GM18499 (cell line): ENCODE data around the gene NR2E1.

Source experiments
- ATAC-seq: cut with Tn5 transposase; IDR thresholded peaks from one replicate; pipeline ENCODE4 v1.9.1; 2021; ENCODE audit warnings: moderate number of reproducible peaks; ENCODE audit not compliant: insufficient read depth, unreplicated experiment

Gene NR2E1

GRCh38 chr6:108152446-108152845 is 13.4 kb upstream of the NR2E1 start:
- ATAC-seq: no peak

DNA sequence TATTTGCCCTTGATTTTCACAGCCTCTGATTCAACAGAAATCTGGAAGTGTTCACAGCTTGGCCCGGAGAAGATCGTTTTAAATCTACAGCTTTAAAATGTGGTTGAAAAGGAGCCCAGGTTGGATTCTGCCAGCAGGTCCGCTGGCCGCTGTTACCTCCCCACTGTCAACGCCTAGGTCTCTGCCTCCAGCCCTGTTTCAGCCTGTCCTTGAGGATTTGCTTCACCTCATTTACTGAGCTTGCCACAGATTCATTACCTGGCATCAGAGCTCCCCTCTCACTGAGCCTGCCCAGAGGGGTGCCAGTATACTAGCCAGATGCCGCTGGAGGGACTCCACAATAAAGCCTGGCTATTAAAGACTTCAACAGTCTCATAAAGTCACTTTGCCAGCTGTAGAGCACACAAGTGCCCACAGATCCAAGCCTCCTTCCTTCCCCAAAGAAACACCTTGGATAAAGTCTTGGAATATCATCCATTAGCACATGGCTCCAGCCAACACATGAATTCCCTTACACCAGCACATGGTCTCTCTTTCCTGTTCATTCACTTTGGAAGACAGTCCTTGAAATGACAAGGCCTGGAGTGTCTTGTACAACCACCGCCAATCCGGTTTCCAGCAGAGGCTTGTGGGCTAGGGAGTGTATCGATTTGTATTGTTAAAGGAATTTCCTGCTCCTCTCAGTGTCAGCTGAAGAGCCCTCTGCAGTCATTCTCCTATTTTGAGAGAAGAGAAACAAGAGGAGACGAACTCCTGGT is 9.5 kb upstream of the NR2E1 start:
- ATAC-seq: no peak

DNA sequence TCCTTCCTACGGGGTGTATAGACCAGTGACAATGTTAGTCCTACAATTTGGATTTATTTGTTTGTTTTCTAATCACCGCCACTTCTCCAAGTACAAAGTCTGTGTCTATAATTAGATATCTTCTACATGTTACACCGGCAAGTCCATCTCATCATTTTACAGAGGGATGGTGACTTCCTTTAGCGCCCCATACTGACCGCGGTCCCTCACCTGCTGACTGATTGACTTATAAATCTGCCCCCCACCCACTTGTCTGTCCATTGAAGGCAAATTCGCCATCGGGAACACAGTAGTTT is 8.9 kb upstream of the NR2E1 start:
- no peak for ATAC-seq

GRCh38 chr6:108157234-108157980 is 8.4 kb upstream of the NR2E1 start:
- ATAC-seq: no peak

DNA sequence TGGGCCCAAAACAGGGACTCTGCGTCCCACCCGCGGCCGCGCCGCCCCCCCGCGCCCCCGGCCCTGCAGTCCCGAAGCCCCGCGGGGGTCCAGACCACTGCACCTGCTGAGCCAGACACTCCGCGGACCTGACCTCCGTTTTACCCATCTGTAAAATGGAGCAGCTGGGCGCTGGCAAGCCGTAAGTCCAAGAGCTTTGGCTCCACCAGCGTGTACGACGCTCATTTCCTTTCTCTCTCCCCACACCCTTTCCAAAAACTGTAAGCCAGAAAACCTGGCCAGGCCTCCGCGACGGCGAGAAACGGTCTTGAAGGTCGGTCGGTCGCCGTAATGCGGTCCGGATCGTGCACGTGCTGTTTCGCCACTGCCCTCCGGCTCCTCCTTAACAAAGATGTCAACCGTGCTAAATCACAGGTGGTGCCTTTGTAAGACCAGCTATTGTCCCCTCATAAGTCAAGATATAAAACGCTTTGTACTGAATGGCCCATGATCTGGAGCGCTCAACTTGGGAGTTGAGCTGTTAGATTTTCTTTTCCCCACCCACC is 7.8 kb upstream of the NR2E1 start:
- no peak for ATAC-seq

GRCh38 chr6:108159981-108160380 is 5.8 kb upstream of the NR2E1 start:
- ATAC-seq: no peak

DNA sequence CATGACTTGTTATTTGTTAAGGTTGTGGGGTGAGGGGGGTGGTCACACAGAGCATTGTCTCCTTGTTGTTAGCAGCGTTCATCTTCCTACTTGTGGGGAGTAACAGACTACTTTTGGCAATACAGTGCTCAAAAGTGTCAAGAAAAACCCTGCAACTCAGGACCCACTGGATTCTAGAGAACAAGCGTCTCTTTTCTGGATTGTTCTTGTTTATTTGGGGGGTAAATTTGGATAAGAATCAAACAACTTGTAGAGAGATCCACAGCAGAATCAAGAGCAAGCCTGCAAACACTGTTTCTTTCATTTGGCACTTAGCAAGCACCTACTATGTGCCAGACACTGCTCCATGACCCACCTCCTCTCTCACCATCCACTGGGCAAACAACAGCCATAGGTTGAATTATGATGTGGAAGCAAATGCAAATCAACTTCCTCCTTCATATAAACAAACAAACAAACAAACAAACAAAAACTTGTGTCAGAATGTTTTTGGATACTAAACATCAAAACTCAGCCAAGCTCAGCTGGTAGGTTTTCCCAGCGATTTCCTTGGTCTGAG is 4.0 kb upstream of the NR2E1 start:
- ATAC-seq: no peak

DNA sequence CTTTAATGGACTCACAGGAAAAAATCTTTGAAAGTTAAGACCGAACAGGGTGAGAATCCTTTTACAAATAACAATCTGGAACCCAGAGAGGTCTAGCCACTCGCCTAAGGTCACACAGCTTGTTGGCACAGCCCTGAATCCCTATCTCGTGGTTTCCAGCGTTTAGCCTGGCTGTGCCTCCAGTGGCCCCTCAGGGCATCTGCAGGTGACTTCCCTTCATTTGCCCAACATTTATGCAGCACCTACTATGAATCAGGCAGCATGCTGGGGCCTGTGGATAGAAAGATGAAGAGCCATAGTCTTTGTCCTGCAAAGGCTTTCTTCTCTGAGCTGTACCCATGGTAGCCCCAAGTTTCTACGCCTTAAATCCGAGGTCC is 2.6 kb upstream of the NR2E1 start:
- ATAC-seq: no peak

GRCh38 chr6:108163644-108164542 is 1.9 kb upstream of the NR2E1 start:
- no peak for ATAC-seq

DNA sequence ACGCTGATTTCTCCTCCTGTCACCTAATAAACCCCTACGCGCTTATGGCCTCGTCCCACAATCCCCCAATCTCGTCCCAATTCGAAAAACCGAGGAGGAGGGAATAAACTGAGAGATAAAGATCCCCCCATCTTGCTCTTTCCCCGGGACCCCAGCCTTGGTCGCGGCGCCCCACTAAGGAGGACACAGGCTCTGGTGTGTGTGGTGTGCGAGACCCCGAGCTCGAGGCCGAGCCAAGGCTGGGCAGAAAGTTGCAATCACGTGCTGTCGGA is 1.3 kb upstream of the NR2E1 start:
- ATAC-seq: no peak

- ATAC-seq: no peak
Measured at GRCh38 chr6:108164815-108165706, 761 bp upstream of the NR2E1 start.

DNA sequence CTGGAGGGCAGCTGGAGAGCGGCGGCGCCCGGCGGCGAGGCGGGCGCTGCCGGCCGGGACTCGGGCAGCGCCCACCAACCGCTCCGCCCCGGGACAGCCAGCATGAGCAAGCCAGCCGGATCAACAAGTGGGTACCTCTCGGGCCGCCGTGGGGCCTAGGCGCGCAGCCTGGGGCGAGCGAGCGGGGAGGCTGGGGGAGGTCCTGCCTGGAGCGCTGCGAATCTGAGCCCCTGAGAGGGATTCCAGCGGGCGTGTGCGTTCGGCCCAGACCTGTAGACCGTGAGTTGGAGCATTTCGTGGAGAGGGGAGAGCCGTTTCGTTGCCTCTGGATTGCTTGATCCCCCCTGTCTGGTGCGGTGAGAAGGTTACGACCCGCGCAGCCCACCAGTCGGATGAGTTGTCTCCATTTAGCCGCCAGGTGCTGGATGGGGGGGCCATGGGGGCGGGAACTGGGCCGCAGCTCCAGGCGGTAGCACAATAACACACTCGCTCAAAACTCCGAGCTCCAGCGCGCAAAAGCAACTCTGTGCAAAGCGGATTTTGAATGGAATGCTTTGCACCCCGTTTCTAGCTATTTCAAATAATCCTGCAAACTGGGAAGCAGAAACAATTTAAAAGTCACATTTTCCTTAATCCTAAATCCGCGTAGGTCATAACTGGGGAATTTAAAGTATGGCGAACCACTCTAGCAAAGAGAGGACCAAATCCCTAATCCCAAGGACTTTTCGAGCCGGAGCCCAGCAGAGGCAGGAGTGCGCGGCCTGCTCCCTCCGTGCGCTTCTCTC is 1.0 kb downstream of the NR2E1 start:
- no peak for ATAC-seq

DNA sequence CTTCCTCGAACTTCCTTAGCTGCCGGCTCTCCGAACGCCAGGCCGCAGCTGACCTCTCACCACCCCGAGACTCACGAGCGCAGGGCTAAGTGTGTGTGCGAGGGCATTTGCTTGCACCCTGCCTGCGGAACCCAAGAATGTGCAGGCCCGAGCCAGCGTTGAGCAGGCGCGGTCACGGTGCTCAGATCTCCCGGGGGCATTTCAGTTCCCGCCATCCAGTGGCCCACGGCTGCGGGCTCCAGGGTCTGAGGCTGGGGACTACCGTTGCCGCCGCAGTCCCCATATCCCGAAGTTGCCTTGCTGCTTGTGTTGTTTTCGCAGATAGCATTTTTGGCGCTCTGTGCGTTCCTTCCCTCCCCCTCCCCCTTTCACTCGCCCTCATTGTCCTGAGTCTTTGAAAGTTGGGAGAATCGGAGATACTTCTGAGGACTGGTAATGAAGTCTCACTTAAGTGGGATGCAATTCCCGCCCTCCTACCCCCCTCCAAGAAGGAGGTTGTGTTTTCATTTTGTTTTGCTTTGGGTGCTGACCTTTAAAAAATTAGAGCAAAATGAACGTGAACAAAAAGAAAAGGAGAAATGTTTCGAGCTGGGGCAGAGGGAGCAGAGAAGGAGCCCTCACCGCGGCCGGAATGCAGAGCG is 1.7 kb downstream of the NR2E1 start:
- ATAC-seq: no peak

DNA sequence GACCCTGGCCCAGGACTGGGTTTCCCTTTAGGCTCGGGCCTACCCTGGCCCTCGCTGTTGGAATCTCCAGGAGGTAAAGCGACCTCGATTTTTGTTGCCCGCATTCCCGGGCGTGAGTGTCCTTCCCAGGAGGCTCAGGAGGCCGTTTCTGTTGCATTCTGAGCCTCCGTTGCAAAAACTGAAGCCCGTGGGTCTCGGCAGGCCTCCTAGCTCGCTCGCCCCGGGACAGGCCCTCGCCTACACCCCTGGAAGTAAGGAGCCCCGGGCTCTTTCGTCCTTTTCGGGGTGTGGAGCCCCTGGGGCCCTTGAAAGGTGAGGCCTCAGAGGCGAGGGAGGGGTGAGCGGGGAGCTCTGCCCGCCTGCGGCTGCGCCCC is 2.3 kb downstream of the NR2E1 start:
- ATAC-seq: no peak

DNA sequence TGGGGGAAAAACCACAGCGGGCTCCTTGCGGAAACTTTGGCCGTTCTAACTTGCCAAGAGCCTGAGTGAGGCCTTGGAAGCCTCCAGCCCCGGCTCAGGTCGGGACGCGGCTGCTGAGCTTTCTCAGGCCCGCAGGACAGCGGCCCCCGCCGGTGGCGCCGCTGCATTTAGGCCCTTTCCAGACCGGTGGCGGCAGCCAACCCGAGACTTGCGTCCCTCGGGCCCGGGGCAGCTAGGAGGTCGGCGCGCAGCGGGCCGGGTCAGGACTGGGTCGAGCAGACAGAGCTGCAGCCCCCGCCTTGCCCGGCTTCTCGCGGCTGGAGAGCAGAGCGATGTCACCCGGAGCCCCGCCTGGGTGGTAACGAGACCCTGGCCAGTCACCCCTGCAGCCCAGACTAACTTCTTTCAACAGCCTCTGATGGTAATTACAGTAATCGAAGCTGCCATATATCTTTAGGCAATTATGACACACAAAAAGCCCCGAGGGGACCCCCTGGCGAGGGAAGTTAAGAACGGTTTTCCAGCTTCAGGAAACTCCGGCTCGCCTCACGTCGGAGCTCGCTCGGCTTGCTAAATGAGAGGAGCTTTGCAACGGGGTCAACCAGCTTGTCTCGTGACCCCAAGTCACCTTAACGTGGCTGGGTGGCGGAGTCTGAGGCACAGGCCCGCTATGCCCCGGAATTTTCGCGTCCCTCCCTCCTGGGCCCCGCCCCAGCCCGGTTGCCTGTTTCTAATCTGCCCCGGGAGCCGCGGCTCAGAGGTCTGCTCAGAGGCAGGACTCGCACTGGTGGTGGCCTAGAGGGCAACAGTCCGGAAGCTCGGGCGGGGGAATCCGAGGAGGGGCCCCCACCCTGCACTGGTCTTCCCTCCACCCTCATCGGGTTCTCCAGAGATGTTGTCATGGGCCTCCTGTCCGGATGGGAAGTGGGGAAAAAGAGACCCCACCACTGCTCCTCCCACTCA is 3.0 kb downstream of the NR2E1 start:
- ATAC-seq: no peak

DNA sequence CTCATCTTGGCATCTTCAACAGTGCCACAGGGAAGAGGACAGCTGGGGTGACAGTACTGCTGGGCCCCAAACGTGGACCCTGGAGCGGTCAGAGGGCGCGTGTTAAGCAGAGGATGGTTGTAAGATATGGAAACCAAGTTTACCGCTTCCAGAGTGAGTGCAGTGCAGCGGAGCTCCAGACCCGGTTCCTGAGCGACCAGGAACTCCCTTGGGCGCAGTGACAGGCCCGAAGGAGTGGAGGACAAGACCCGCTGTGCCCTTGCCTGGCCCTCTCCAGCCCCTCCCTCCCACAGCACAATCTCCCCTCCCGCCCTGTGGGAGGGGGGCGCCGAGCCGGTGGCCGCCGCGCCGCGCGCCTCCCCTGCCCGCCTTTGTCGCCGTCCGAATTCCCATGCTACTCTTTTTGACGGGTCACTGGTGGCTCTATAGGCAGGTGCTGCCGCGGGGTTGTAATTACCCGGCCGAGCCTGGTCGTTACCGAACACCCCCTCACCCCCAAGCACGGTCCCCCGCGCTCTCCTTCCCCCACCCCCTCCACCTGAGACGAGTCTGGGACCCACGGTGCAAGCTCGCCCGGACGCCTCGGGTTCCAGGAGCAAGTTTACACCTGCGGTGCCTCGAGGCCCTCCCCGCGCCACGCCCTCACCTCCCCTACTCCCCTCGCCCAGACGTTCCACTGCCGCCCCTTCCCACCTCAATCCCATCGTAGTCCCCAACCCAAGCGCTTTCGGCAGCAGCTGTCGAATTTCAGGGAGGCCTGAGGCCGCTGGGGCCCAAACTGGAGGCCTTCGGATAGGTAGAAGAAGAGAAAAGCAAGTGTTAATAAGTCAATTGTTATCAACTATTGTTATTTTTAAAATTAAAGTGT is 3.9 kb downstream of the NR2E1 start:
- no peak for ATAC-seq
